ENCODE measurements around the gene SNRNP25.
"Not testable (repeated sequence)": the region's sequence is repeated elsewhere in the genome, so short reads cannot be mapped to it uniquely, and the experiment has no call there.

Gene SNRNP25

GRCh38 chr16:42069-42457 lies 11.6 kb upstream of the SNRNP25 start:
- DNase-seq (ENCODE audit: low read depth) = no peak

- DNase-seq (ENCODE audit: low read depth) = no peak
These were observed 10.9 kb upstream of the SNRNP25 start for GRCh38 chr16:42691-43090.

GRCh38 chr16:43294-43693 lies 10.3 kb upstream of the SNRNP25 start:
- no peak for DNase-seq (ENCODE audit: low read depth)

- no peak for DNase-seq (ENCODE audit: low read depth)
These were observed 9.0 kb upstream of the SNRNP25 start for GRCh38 chr16:44655-45054.

GRCh38 chr16:45454-45853 lies 8.2 kb upstream of the SNRNP25 start:
- no peak for DNase-seq (ENCODE audit: low read depth)

- DNase-seq (ENCODE audit: low read depth) = not testable (repeated sequence)
These were observed 7.1 kb upstream of the SNRNP25 start for GRCh38 chr16:46510-46909.

- no peak for DNase-seq (ENCODE audit: low read depth)
These were observed 6.4 kb upstream of the SNRNP25 start for GRCh38 chr16:47234-47633.

- no peak for DNase-seq (ENCODE audit: low read depth)
These were observed 2.6 kb upstream of the SNRNP25 start for GRCh38 chr16:50769-51591.

GRCh38 chr16:54237-54581 lies 581 bp downstream of the SNRNP25 start:
- no peak for DNase-seq (ENCODE audit: low read depth)

- DNase-seq (ENCODE audit: low read depth) = no peak
These were observed 2.0 kb downstream of the SNRNP25 start for GRCh38 chr16:55571-56136.

GRCh38 chr16:56231-56927 lies 2.8 kb downstream of the SNRNP25 start:
- no peak for DNase-seq (ENCODE audit: low read depth)

GRCh38 chr16:57711-58110 lies 4.1 kb downstream of the SNRNP25 start:
- DNase-seq (ENCODE audit: low read depth) = no peak

- DNase-seq (ENCODE audit: low read depth) = no peak
These were observed 5.1 kb downstream of the SNRNP25 start for GRCh38 chr16:58491-59439.

GRCh38 chr16:59440-60059 lies 5.9 kb downstream of the SNRNP25 start:
- no peak for DNase-seq (ENCODE audit: low read depth)

GRCh38 chr16:60166-60565 lies 6.5 kb downstream of the SNRNP25 start:
- no peak for DNase-seq (ENCODE audit: low read depth)

- DNase-seq (ENCODE audit: low read depth) = no peak
These were observed 7.6 kb downstream of the SNRNP25 start for GRCh38 chr16:60929-61878.

GRCh38 chr16:61879-62281 lies 8.3 kb downstream of the SNRNP25 start:
- no peak for DNase-seq (ENCODE audit: low read depth)

- DNase-seq (ENCODE audit: low read depth) = no peak
These were observed 8.8 kb downstream of the SNRNP25 start for GRCh38 chr16:62283-62967.

GRCh38 chr16:62968-63391 lies 9.4 kb downstream of the SNRNP25 start:
- DNase-seq (ENCODE audit: low read depth) = no peak

GRCh38 chr16:63466-63865 lies 9.8 kb downstream of the SNRNP25 start:
- DNase-seq (ENCODE audit: low read depth) = no peak

Data from activated T-cell treated with anti-CD3 and anti-CD28 coated beads for 24 hours (primary cell).